ENCODE data around the gene TEAD1. TPM values are rescaled to one million over a fixed set of nuclear protein-coding genes. Genes with fewer than 3 reads are reported as not detected.

TEAD1 gene
- total RNA-seq, 1 experiment from 2014 or later = not detected

GRCh38 chr11:12636871-12637410 lies 37.3 kb upstream of the TEAD1 start:
- Histone ChIP-seq H3K36me3 (ENCODE audit: insufficient read depth, low read length) (no peaks in the 10 kb centered on the region), H3K9ac (ENCODE audit: low read length) (no peak overlapping the region), H3K4me3 (ENCODE audit: low read length) (no peak overlapping the region), H3K79me2 (ENCODE audit: low read length) (no peaks in the 10 kb centered on the region), H4K20me1 (ENCODE audit: insufficient read depth, low read depth, low read length) (no peaks in the 10 kb centered on the region), H3K4me2 (ENCODE audit: low read depth, low read length, poor library complexity, severe bottlenecking) (no peak overlapping the region), H3K27ac (ENCODE audit: low read length) (no peak overlapping the region), H3K27me3 (ENCODE audit: low read length) (no peaks in the 10 kb centered on the region), H3K9me3 (ENCODE audit: low read length) (no peaks in the 10 kb centered on the region), H3K9me2 (replicated peaks; ENCODE audit: insufficient read depth, low read length) (no peaks in the 10 kb centered on the region), H2AFZ (ENCODE audit: low read length) (no peak overlapping the region), H3K4me1 (ENCODE audit: low read length) (no peaks in the 10 kb centered on the region)
- no peak for DNase-seq

DNA sequence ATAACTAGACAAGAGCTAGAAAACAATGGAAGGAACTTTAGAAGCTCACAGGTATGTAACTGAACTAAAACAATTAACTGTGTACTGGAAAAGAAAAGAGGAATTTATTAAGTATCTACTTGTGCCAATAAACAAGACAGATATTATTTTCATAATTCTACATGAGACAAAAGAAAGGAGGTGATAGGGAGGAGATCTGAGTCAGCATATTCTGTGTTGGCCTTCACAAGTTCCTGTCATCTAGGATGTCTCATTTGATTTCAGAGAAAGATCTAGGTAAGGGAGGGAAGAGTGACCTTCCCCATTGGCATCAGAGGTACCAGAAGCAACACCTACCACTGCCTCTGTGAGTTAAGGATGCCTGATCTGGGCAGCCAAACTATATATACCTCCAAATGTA lies 34.8 kb upstream of the TEAD1 start:
- Histone ChIP-seq H3K27me3 (ENCODE audit: low read length) (no peaks in the 10 kb centered on the region), H3K4me1 (ENCODE audit: low read length) (no peaks in the 10 kb centered on the region), H3K79me2 (ENCODE audit: low read length) (no peaks in the 10 kb centered on the region), H3K9me2 (replicated peaks; ENCODE audit: insufficient read depth, low read length) (no peaks in the 10 kb centered on the region), H3K9ac (ENCODE audit: low read length) (no peak overlapping the region), H3K9me3 (ENCODE audit: low read length) (no peaks in the 10 kb centered on the region), H3K27ac (ENCODE audit: low read length) (no peak overlapping the region), H3K4me2 (ENCODE audit: low read depth, low read length, poor library complexity, severe bottlenecking) (no peak overlapping the region), H4K20me1 (ENCODE audit: insufficient read depth, low read depth, low read length) (no peaks in the 10 kb centered on the region), H3K36me3 (ENCODE audit: insufficient read depth, low read length) (no peaks in the 10 kb centered on the region), H2AFZ (ENCODE audit: low read length) (no peak overlapping the region), H3K4me3 (ENCODE audit: low read length) (no peak overlapping the region)
- DNase-seq = no peak

DNA sequence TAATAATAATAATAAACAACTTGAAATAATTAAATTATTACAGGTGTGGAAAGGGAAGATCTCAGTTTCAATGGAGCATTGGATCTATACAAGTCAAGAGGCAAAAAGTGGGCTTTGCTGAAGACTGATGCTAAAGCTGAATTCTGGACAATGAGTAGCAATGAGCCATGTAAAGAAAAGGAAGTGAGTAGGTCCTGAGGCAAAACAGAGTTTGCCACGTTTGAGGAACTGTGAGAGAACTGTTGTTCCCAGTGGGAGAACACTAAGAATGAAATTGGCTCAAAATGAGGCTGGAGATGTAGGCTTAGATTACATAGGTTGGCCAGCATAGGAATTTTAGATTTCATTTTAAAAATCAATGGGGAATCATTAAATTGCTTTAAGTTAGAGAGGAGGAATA lies 33.9 kb upstream of the TEAD1 start:
- H2AFZ ChIP-seq (ENCODE audit: low read length) = no peak overlapping the region
- DNase-seq = no peak
- no peaks in the 10 kb centered on the region for H3K9me3 ChIP-seq (ENCODE audit: low read length)
- no peaks in the 10 kb centered on the region for H3K79me2 ChIP-seq (ENCODE audit: low read length)
- H3K36me3 ChIP-seq (ENCODE audit: insufficient read depth, low read length) = no peaks in the 10 kb centered on the region
- H4K20me1 ChIP-seq (ENCODE audit: insufficient read depth, low read depth, low read length) = no peaks in the 10 kb centered on the region
- no peaks in the 10 kb centered on the region for H3K4me1 ChIP-seq (ENCODE audit: low read length)
- H3K9ac ChIP-seq (ENCODE audit: low read length) = no peak overlapping the region
- no peaks in the 10 kb centered on the region for H3K9me2 ChIP-seq (replicated peaks; ENCODE audit: insufficient read depth, low read length)
- no peak overlapping the region for H3K4me3 ChIP-seq (ENCODE audit: low read length)
- no peak overlapping the region for H3K27ac ChIP-seq (ENCODE audit: low read length)
- H3K4me2 ChIP-seq (ENCODE audit: low read depth, low read length, poor library complexity, severe bottlenecking) = no peak overlapping the region
- no peaks in the 10 kb centered on the region for H3K27me3 ChIP-seq (ENCODE audit: low read length)

GRCh38 chr11:12640926-12641849 lies 33.0 kb upstream of the TEAD1 start:
- Histone ChIP-seq H3K4me1 (ENCODE audit: low read length) (no peaks in the 10 kb centered on the region), H3K9me3 (ENCODE audit: low read length) (no peaks in the 10 kb centered on the region), H4K20me1 (ENCODE audit: insufficient read depth, low read depth, low read length) (no peaks in the 10 kb centered on the region), H3K4me2 (ENCODE audit: low read depth, low read length, poor library complexity, severe bottlenecking) (no peak overlapping the region), H3K79me2 (ENCODE audit: low read length) (no peaks in the 10 kb centered on the region), H3K9me2 (replicated peaks; ENCODE audit: insufficient read depth, low read length) (no peaks in the 10 kb centered on the region), H3K36me3 (ENCODE audit: insufficient read depth, low read length) (no peaks in the 10 kb centered on the region), H3K4me3 (ENCODE audit: low read length) (no peak overlapping the region), H3K27ac (ENCODE audit: low read length) (no peak overlapping the region), H3K27me3 (ENCODE audit: low read length) (no peaks in the 10 kb centered on the region), H2AFZ (ENCODE audit: low read length) (no peak overlapping the region), H3K9ac (ENCODE audit: low read length) (no peak overlapping the region)
- no peak for DNase-seq

- DNase-seq = no peak
- Histone ChIP-seq H3K4me2 (ENCODE audit: low read depth, low read length, poor library complexity, severe bottlenecking) (no peak overlapping the region), H3K27ac (ENCODE audit: low read length) (no peak overlapping the region), H2AFZ (ENCODE audit: low read length) (no peak overlapping the region), H3K4me1 (ENCODE audit: low read length) (no peaks in the 10 kb centered on the region), H3K9me3 (ENCODE audit: low read length) (no peaks in the 10 kb centered on the region), H4K20me1 (ENCODE audit: insufficient read depth, low read depth, low read length) (no peaks in the 10 kb centered on the region), H3K9ac (ENCODE audit: low read length) (no peak overlapping the region), H3K4me3 (ENCODE audit: low read length) (no peak overlapping the region), H3K79me2 (ENCODE audit: low read length) (no peaks in the 10 kb centered on the region), H3K27me3 (ENCODE audit: low read length) (no peaks in the 10 kb centered on the region), H3K36me3 (ENCODE audit: insufficient read depth, low read length) (no peaks in the 10 kb centered on the region), H3K9me2 (replicated peaks; ENCODE audit: insufficient read depth, low read length) (no peaks in the 10 kb centered on the region)
Measured at GRCh38 chr11:12642040-12642439, 32.2 kb upstream of the TEAD1 start.

- no peaks in the 10 kb centered on the region for H3K4me1 ChIP-seq (ENCODE audit: low read length)
- no peak overlapping the region for H3K4me3 ChIP-seq (ENCODE audit: low read length)
- no peaks in the 10 kb centered on the region for H3K9me2 ChIP-seq (replicated peaks; ENCODE audit: insufficient read depth, low read length)
- no peaks in the 10 kb centered on the region for H3K79me2 ChIP-seq (ENCODE audit: low read length)
- no peak overlapping the region for H3K9ac ChIP-seq (ENCODE audit: low read length)
- no peaks in the 10 kb centered on the region for H3K9me3 ChIP-seq (ENCODE audit: low read length)
- no peaks in the 10 kb centered on the region for H4K20me1 ChIP-seq (ENCODE audit: insufficient read depth, low read depth, low read length)
- no peaks in the 10 kb centered on the region for H3K27me3 ChIP-seq (ENCODE audit: low read length)
- no peak overlapping the region for H3K27ac ChIP-seq (ENCODE audit: low read length)
- no peak overlapping the region for H2AFZ ChIP-seq (ENCODE audit: low read length)
- no peak overlapping the region for H3K4me2 ChIP-seq (ENCODE audit: low read depth, low read length, poor library complexity, severe bottlenecking)
- no peak for DNase-seq
- H3K36me3 ChIP-seq (ENCODE audit: insufficient read depth, low read length) = no peaks in the 10 kb centered on the region
Measured at GRCh38 chr11:12642806-12643428, 31.3 kb upstream of the TEAD1 start.

DNA sequence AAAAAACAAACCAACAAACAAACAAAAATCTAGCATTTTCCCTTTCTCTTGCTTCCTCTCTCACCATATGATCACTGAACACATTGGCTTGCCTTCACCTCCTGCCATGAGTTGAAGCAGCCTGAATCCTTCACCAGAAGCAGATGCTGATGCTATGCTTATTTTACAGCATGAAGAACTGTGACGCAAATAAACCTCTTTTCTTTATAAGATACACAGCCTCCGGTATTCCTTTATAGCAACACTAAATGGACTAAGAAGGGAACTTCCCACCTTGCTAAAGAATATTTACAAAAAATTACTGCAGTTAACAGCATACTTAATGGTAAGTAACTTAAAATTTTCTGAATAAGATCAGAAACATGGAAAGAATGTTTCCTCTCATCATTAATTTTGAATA lies 27.7 kb upstream of the TEAD1 start:
- H3K79me2 ChIP-seq (ENCODE audit: low read length) = no peaks in the 10 kb centered on the region

GRCh38 chr11:12653729-12654128 lies 20.5 kb upstream of the TEAD1 start:
- no peaks in the 10 kb centered on the region for H3K4me1 ChIP-seq (ENCODE audit: low read length)

More for the DNA sequence above, 27.7 kb upstream of the TEAD1 start:
- H3K9me3 ChIP-seq (ENCODE audit: low read length) = no peaks in the 10 kb centered on the region
- H4K20me1 ChIP-seq (ENCODE audit: insufficient read depth, low read depth, low read length) = no peaks in the 10 kb centered on the region
- H3K27me3 ChIP-seq (ENCODE audit: low read length) = no peaks in the 10 kb centered on the region
- H3K9me2 ChIP-seq (replicated peaks; ENCODE audit: insufficient read depth, low read length) = no peaks in the 10 kb centered on the region
- peak; percentile 32 for DNase-seq
- H3K4me1 ChIP-seq (ENCODE audit: low read length) = no peaks in the 10 kb centered on the region
- no peaks in the 10 kb centered on the region for H3K36me3 ChIP-seq (ENCODE audit: insufficient read depth, low read length)
- H3K4me3 ChIP-seq (ENCODE audit: low read length) = no peak overlapping the region
- no peak overlapping the region for H3K4me2 ChIP-seq (ENCODE audit: low read depth, low read length, poor library complexity, severe bottlenecking)
- H2AFZ ChIP-seq (ENCODE audit: low read length) = no peak overlapping the region
- H3K9ac ChIP-seq (ENCODE audit: low read length) = no peak overlapping the region
- no peak overlapping the region for H3K27ac ChIP-seq (ENCODE audit: low read length)

More at GRCh38 chr11:12653729-12654128, 20.5 kb upstream of the TEAD1 start:
- no peaks in the 10 kb centered on the region for H3K9me2 ChIP-seq (replicated peaks; ENCODE audit: insufficient read depth, low read length)
- H3K4me3 ChIP-seq (ENCODE audit: low read length) = no peak overlapping the region
- no peak for DNase-seq
- H3K9ac ChIP-seq (ENCODE audit: low read length) = no peak overlapping the region
- H3K27ac ChIP-seq (ENCODE audit: low read length) = no peak overlapping the region
- no peaks in the 10 kb centered on the region for H4K20me1 ChIP-seq (ENCODE audit: insufficient read depth, low read depth, low read length)
- no peaks in the 10 kb centered on the region for H3K9me3 ChIP-seq (ENCODE audit: low read length)
- no peaks in the 10 kb centered on the region for H3K27me3 ChIP-seq (ENCODE audit: low read length)
- H3K4me2 ChIP-seq (ENCODE audit: low read depth, low read length, poor library complexity, severe bottlenecking) = no peak overlapping the region
- H2AFZ ChIP-seq (ENCODE audit: low read length) = no peak overlapping the region
- no peaks in the 10 kb centered on the region for H3K79me2 ChIP-seq (ENCODE audit: low read length)
- H3K36me3 ChIP-seq (ENCODE audit: insufficient read depth, low read length) = no peaks in the 10 kb centered on the region

Data from Karpas-422 (cell line).